ENCODE data around the gene CUX1.

CUX1 gene

GRCh38 chr7:102115931-102116330 lies 298.5 kb downstream of the CUX1 start:
- no peak overlapping the region for H3K9ac ChIP-seq
- no peak overlapping the region for H3K4me3 ChIP-seq (IDR thresholded peaks at IDR 0.05; ENCODE audit: insufficient read depth, low read depth, low read length)
- H3K4me1 ChIP-seq (ENCODE audit: low read depth, poor library complexity, severe bottlenecking): no peaks in the 10 kb centered on the region
- no peak overlapping the region for H3K27ac ChIP-seq
- no peaks in the 10 kb centered on the region for H3K27me3 ChIP-seq (ENCODE audit: insufficient read depth, low read depth)
- H3K36me3 ChIP-seq (ENCODE audit: insufficient read depth): 0 out of 2 replicates have a peak, but pooled peaks cover 1% of the 10 kb centered on the region
- H2AFZ ChIP-seq (ENCODE audit: low read depth): no peak overlapping the region
- no peaks in the 10 kb centered on the region for H3K79me2 ChIP-seq (ENCODE audit: insufficient read depth, low read depth)
- no peak for TF ChIP-seq CTCF (conservative IDR thresholded peaks at IDR 0.05; ENCODE audit: low read depth, low read length)
- no peaks in the 10 kb centered on the region for H4K20me1 ChIP-seq (ENCODE audit: insufficient read depth)
- H3K4me2 ChIP-seq: no peak overlapping the region

- Histone ChIP-seq H4K20me1 (ENCODE audit: insufficient read depth) (no peaks in the 10 kb centered on the region), H3K4me2 (no peak overlapping the region), H3K27me3 (ENCODE audit: insufficient read depth, low read depth) (no peaks in the 10 kb centered on the region), H3K4me1 (ENCODE audit: low read depth, poor library complexity, severe bottlenecking) (peaks cover 17% of the 10 kb centered on the region), H3K9ac (no peak overlapping the region), H2AFZ (ENCODE audit: low read depth) (no peak overlapping the region), H3K4me3 (IDR thresholded peaks at IDR 0.05; ENCODE audit: insufficient read depth, low read depth, low read length) (no peak overlapping the region), H3K36me3 (ENCODE audit: insufficient read depth) (no peaks in the 10 kb centered on the region), H3K79me2 (ENCODE audit: insufficient read depth, low read depth) (no peaks in the 10 kb centered on the region), H3K27ac (no peak overlapping the region)
- TF ChIP-seq CTCF (conservative IDR thresholded peaks at IDR 0.05; ENCODE audit: low read depth, low read length): no peak
Observed at GRCh38 chr7:102117743-102118142, 300.3 kb downstream of the CUX1 start.

GRCh38 chr7:102119213-102119651 lies 301.8 kb downstream of the CUX1 start:
- no peak overlapping the region for H3K9ac ChIP-seq
- no peaks in the 10 kb centered on the region for H3K79me2 ChIP-seq (ENCODE audit: insufficient read depth, low read depth)
- no peak overlapping the region for H3K4me3 ChIP-seq (IDR thresholded peaks at IDR 0.05; ENCODE audit: insufficient read depth, low read depth, low read length)
- no peaks in the 10 kb centered on the region for H3K27me3 ChIP-seq (ENCODE audit: insufficient read depth, low read depth)
- H4K20me1 ChIP-seq (ENCODE audit: insufficient read depth): no peaks in the 10 kb centered on the region
- no peak overlapping the region for H3K4me2 ChIP-seq
- H3K36me3 ChIP-seq (ENCODE audit: insufficient read depth): no peaks in the 10 kb centered on the region
- peaks cover 17% of the 10 kb centered on the region for H3K4me1 ChIP-seq (ENCODE audit: low read depth, poor library complexity, severe bottlenecking)
- no peak overlapping the region for H3K27ac ChIP-seq
- H2AFZ ChIP-seq (ENCODE audit: low read depth): no peak overlapping the region
- TF ChIP-seq CTCF (conservative IDR thresholded peaks at IDR 0.05; ENCODE audit: low read depth, low read length): no peak

GRCh38 chr7:102119925-102120324 lies 302.5 kb downstream of the CUX1 start:
- H3K4me1 ChIP-seq (ENCODE audit: low read depth, poor library complexity, severe bottlenecking): peaks cover 17% of the 10 kb centered on the region
- no peaks in the 10 kb centered on the region for H3K36me3 ChIP-seq (ENCODE audit: insufficient read depth)
- H3K27ac ChIP-seq: no peak overlapping the region

More at GRCh38 chr7:102119925-102120324, 302.5 kb downstream of the CUX1 start:
- no peak overlapping the region for H3K4me2 ChIP-seq
- H3K4me3 ChIP-seq (IDR thresholded peaks at IDR 0.05; ENCODE audit: insufficient read depth, low read depth, low read length): no peak overlapping the region
- H3K9ac ChIP-seq: no peak overlapping the region
- TF ChIP-seq CTCF (conservative IDR thresholded peaks at IDR 0.05; ENCODE audit: low read depth, low read length): no peak
- no peaks in the 10 kb centered on the region for H3K27me3 ChIP-seq (ENCODE audit: insufficient read depth, low read depth)
- H4K20me1 ChIP-seq (ENCODE audit: insufficient read depth): no peaks in the 10 kb centered on the region
- H2AFZ ChIP-seq (ENCODE audit: low read depth): no peak overlapping the region
- no peaks in the 10 kb centered on the region for H3K79me2 ChIP-seq (ENCODE audit: insufficient read depth, low read depth)

Measured in KMS-11 (cell line).